ENCODE data around the gene TCL1A.

Gene TCL1A

GRCh38 chr14:95758331-95758730, 44.4 kb upstream of the TCL1A start:
- TF ChIP-seq FOXP2 (optimal IDR thresholded peaks at IDR 0.05; ENCODE audit: borderline replicate concordance, extremely low read depth, extremely low read length, insufficient read depth) (no peak), TAF1 (IDR thresholded peaks at IDR 0.05; ENCODE audit: borderline replicate concordance, insufficient read depth, low read length) (no peak), SIN3A (IDR thresholded peaks at IDR 0.05; ENCODE audit: borderline replicate concordance, insufficient read depth, low read length) (no peak), POLR2AphosphoS5 (IDR thresholded peaks at IDR 0.05; ENCODE audit: low read depth, low read length) (no peak), REST (IDR thresholded peaks at IDR 0.05; ENCODE audit: insufficient read depth in 1 of 2, low read depth in 2 of 2, low read length in 2 of 2) (no peak)

- TF ChIP-seq FOXP2 (optimal IDR thresholded peaks at IDR 0.05; ENCODE audit: borderline replicate concordance, extremely low read depth, extremely low read length, insufficient read depth): no peak
- no peak for TF ChIP-seq POLR2AphosphoS5 (IDR thresholded peaks at IDR 0.05; ENCODE audit: low read depth, low read length)
- TF ChIP-seq REST (IDR thresholded peaks at IDR 0.05; ENCODE audit: insufficient read depth in 1 of 2, low read depth in 2 of 2, low read length in 2 of 2): no peak
- TF ChIP-seq SIN3A (IDR thresholded peaks at IDR 0.05; ENCODE audit: borderline replicate concordance, insufficient read depth, low read length): no peak
- TF ChIP-seq TAF1 (IDR thresholded peaks at IDR 0.05; ENCODE audit: borderline replicate concordance, insufficient read depth, low read length): no peak
Measured at GRCh38 chr14:95756751-95757150, 42.8 kb upstream of the TCL1A start.

GRCh38 chr14:95756127-95756526, 42.2 kb upstream of the TCL1A start:
- TF ChIP-seq POLR2AphosphoS5 (IDR thresholded peaks at IDR 0.05; ENCODE audit: low read depth, low read length): no peak
- no peak for TF ChIP-seq FOXP2 (optimal IDR thresholded peaks at IDR 0.05; ENCODE audit: borderline replicate concordance, extremely low read depth, extremely low read length, insufficient read depth)
- no peak for TF ChIP-seq TAF1 (IDR thresholded peaks at IDR 0.05; ENCODE audit: borderline replicate concordance, insufficient read depth, low read length)
- TF ChIP-seq REST (IDR thresholded peaks at IDR 0.05; ENCODE audit: insufficient read depth in 1 of 2, low read depth in 2 of 2, low read length in 2 of 2): no peak
- TF ChIP-seq SIN3A (IDR thresholded peaks at IDR 0.05; ENCODE audit: borderline replicate concordance, insufficient read depth, low read length): no peak

GRCh38 chr14:95741781-95742180, 27.9 kb upstream of the TCL1A start:
- TF ChIP-seq SIN3A (IDR thresholded peaks at IDR 0.05; ENCODE audit: borderline replicate concordance, insufficient read depth, low read length) (no peak), POLR2AphosphoS5 (IDR thresholded peaks at IDR 0.05; ENCODE audit: low read depth, low read length) (no peak), REST (IDR thresholded peaks at IDR 0.05; ENCODE audit: insufficient read depth in 1 of 2, low read depth in 2 of 2, low read length in 2 of 2) (no peak), TAF1 (IDR thresholded peaks at IDR 0.05; ENCODE audit: borderline replicate concordance, insufficient read depth, low read length) (no peak), FOXP2 (optimal IDR thresholded peaks at IDR 0.05; ENCODE audit: borderline replicate concordance, extremely low read depth, extremely low read length, insufficient read depth) (no peak)

- TF ChIP-seq FOXP2 (optimal IDR thresholded peaks at IDR 0.05; ENCODE audit: borderline replicate concordance, extremely low read depth, extremely low read length, insufficient read depth) (no peak), SIN3A (IDR thresholded peaks at IDR 0.05; ENCODE audit: borderline replicate concordance, insufficient read depth, low read length) (no peak), POLR2AphosphoS5 (IDR thresholded peaks at IDR 0.05; ENCODE audit: low read depth, low read length) (no peak), TAF1 (IDR thresholded peaks at IDR 0.05; ENCODE audit: borderline replicate concordance, insufficient read depth, low read length) (no peak), REST (IDR thresholded peaks at IDR 0.05; ENCODE audit: insufficient read depth in 1 of 2, low read depth in 2 of 2, low read length in 2 of 2) (no peak)
Measured at GRCh38 chr14:95741038-95741490, 27.1 kb upstream of the TCL1A start.

All from PFSK-1 (cell line).